HL-60 (cell line): ENCODE measurements around the gene RHEX.

Experiments
- TF ChIP-seq, protein P1 (sequence below): IDR thresholded peaks from one replicate; pipeline ENCODE4 v1.5.1; 2011; ENCODE audit warnings: low read length, control low read depth, inconsistent platforms; ENCODE audit not compliant: insufficient read depth
- TF ChIP-seq, protein P2 (sequence below): IDR thresholded peaks from 2 replicates; pipeline ENCODE4 v1.6.1; 2012; ENCODE audit warnings: low read depth; ENCODE audit not compliant: insufficient replicate concordance

DNA sequence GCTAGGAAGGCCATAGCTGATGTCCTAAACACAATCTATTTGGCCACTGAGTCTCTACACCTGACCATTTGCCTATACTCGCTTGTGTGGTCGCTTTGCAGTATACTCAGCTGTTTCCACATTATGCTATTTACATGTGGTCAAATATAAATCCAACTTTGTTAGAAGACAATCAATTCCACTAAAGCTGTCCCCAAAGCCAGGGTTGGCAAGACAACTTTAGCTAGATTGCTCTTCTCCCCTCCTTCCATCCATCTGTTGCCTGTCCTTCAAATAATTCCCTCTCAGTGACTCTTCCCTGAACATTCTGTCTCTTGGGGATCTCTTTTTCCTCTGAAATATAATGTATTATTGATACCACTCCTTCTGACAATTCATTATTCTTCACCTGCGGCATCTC is 34.1 kb downstream of the RHEX start:
- TF ChIP-seq, protein P1, sequence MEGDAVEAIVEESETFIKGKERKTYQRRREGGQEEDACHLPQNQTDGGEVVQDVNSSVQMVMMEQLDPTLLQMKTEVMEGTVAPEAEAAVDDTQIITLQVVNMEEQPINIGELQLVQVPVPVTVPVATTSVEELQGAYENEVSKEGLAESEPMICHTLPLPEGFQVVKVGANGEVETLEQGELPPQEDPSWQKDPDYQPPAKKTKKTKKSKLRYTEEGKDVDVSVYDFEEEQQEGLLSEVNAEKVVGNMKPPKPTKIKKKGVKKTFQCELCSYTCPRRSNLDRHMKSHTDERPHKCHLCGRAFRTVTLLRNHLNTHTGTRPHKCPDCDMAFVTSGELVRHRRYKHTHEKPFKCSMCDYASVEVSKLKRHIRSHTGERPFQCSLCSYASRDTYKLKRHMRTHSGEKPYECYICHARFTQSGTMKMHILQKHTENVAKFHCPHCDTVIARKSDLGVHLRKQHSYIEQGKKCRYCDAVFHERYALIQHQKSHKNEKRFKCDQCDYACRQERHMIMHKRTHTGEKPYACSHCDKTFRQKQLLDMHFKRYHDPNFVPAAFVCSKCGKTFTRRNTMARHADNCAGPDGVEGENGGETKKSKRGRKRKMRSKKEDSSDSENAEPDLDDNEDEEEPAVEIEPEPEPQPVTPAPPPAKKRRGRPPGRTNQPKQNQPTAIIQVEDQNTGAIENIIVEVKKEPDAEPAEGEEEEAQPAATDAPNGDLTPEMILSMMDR = no peak
- TF ChIP-seq, protein P2, sequence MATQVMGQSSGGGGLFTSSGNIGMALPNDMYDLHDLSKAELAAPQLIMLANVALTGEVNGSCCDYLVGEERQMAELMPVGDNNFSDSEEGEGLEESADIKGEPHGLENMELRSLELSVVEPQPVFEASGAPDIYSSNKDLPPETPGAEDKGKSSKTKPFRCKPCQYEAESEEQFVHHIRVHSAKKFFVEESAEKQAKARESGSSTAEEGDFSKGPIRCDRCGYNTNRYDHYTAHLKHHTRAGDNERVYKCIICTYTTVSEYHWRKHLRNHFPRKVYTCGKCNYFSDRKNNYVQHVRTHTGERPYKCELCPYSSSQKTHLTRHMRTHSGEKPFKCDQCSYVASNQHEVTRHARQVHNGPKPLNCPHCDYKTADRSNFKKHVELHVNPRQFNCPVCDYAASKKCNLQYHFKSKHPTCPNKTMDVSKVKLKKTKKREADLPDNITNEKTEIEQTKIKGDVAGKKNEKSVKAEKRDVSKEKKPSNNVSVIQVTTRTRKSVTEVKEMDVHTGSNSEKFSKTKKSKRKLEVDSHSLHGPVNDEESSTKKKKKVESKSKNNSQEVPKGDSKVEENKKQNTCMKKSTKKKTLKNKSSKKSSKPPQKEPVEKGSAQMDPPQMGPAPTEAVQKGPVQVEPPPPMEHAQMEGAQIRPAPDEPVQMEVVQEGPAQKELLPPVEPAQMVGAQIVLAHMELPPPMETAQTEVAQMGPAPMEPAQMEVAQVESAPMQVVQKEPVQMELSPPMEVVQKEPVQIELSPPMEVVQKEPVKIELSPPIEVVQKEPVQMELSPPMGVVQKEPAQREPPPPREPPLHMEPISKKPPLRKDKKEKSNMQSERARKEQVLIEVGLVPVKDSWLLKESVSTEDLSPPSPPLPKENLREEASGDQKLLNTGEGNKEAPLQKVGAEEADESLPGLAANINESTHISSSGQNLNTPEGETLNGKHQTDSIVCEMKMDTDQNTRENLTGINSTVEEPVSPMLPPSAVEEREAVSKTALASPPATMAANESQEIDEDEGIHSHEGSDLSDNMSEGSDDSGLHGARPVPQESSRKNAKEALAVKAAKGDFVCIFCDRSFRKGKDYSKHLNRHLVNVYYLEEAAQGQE = no peak
